Measurements from ENCODE around the gene SDK1.

SDK1 gene

DNA sequence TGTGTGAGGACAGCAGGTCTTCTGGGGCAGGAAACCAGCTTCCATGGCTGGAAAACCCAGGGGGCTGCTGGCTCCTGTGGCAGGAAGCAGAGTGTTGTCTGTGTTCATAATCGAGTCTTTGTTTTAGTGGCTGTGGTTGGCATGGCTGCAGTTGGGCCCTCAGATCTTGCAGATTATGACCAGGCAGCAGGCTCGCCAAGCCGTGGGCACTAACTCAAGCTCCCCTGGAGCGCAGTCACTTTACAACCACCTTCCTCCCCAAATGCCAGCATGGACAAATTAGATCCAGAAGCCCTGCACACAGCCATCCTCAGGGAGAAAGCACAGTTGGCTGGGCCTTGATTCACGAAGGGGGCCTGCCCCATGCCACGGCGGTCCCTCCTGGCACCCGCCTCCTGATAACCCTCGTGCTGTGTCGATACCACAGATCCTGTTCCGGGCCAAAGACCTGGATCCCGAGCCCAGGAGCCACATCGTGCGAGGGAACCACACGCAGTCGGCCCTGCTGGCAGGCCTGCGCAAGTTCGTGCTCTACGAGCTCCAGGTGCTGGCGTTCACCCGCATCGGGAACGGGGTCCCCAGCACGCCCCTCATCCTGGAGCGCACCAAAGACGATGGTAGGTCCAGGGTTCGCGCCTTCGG lies 828.5 kb downstream of the SDK1 start:
- DNase-seq = no peak

DNA sequence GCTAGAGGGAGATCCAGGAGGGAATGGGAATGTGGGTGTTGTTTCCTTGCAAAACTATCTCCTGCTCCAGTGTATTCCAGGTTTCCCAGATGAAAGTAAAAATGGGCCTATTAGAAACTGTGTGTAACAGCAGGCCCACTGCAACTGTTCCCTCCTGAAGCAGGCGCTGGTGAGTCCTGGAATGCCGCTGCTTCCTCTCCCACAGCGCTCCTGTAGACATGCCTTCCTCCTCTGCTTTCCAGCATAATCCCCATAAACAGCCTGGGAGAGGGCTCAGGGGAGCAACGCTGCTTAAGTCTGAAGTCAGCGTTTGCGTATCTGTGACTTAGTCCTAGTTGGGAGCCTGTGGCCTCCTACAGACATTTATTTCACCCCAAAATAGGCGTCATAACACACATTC lies 830.0 kb downstream of the SDK1 start:
- no peak for DNase-seq

DNA sequence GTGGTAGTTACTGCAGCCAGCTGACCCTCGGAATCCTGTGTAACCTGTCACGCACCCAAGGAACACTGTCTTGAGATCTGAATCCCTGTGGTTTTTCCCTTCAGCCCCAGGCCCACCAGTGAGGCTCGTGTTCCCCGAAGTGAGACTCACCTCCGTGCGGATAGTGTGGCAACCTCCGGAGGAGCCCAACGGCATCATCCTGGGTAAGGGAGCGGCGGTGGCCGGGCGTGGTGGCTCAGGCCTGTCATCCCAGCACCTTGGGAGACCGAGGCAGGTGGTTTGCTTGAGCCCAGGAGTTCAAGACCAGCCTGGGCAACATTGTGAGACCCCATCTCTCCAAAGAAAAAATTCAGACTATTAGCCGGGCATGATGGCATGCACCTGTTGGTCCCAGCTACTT lies 831.2 kb downstream of the SDK1 start:
- DNase-seq = no peak

DNA sequence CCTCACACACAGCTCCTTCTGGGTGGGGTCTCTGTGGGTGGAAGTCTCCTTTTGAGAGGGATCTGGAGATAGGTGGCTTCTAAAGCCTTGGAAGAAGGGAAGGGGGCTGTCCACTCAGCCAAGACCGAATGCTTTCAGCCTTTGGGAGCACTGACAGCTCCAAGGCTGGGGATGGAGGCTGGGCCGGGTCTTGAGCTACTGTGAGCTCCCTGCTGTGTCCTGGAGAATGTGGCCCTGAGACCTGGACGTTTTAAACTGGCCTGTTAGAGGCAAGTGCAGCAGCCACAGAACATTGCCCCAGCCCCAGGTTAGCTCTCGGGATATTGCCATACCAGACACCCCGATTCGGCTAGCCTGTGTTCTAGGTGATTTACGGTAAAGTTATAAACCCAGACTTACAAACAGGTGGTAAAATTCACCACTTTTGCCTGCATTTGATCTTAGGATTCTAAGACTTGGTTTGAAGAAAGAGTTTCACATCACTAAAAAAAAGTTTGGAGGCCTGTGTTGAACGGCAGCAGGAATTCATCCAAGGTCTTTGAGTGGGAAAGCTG lies 832.5 kb downstream of the SDK1 start:
- no peak for DNase-seq

DNA sequence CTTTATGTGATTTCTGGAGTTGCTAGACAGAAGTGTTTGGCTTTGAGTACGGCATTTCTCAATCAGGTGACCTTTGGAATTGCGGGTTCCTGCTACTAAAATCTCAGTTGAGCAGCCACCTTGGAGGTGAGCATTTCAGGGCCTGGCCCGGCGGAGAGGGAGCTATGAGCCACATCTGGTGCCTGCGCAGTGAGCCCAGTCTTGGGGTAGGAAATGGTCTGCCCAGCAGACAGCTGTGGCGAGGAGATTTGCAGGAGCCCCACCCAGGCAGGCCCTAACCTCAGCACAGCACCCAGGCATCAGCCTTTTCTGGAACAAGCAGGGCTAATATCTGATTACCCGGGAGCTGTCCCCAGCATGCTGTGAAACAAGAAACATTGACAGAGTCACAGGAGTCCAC lies 833.2 kb downstream of the SDK1 start:
- no peak for DNase-seq

DNA sequence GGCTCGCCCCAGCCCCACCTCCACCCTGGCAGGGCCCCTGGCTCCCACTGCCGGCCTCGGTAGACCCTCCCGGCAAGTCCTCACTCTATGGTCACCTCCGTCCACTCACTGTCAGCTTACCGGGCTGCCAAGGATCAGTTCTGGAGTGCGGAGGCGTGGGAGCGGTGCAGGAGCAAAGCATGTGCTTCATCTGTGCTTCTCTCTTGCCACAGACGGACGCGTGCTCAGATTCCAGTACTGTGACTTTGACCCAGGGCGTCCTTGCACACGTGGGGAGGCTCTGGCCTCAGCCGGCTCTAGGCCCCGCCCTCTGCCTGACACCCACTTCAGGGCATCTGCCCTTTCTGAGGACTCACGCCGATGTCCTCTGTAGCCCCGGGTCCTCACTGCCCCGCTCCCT lies 833.6 kb downstream of the SDK1 start:
- DNase-seq = no peak

DNA sequence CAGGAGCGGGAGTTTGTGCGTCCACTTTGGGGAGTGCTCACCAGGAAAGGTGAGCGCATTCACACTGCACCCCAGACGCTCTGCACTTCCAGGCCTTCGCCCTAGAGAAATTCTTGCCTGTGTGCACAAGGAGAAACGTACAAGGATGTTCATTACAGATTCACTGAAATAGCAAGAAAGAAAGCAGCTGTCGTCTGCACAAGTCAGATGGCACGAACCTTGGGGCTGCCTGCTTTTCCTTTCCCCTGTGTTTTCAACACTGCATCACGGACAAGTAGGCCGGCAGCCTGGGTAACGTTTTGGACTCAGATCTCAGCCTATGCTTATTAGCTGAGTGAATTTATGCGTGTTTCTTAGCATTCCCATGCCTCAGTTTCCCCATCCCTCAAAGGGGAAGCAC lies 834.2 kb downstream of the SDK1 start:
- no peak for DNase-seq

DNA sequence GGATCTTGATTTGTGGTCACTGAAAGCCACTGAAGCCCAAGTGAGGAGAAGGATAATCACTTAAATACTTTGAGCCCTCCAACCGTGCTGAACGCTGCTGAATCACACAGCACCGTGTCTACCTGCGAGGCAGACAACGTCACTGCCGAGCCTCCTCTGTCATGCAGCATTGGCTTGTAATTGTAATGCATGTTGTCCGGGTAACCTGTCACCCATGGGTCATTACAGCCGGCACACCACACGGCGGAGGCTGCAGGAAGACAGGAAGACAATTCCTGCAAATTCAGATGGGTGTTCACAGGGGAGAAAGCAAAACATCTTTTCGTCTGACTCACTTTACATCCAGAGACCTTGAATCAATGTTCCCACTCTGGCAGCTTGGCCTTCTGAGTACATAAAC lies 835.0 kb downstream of the SDK1 start:
- DNase-seq = no peak

DNA sequence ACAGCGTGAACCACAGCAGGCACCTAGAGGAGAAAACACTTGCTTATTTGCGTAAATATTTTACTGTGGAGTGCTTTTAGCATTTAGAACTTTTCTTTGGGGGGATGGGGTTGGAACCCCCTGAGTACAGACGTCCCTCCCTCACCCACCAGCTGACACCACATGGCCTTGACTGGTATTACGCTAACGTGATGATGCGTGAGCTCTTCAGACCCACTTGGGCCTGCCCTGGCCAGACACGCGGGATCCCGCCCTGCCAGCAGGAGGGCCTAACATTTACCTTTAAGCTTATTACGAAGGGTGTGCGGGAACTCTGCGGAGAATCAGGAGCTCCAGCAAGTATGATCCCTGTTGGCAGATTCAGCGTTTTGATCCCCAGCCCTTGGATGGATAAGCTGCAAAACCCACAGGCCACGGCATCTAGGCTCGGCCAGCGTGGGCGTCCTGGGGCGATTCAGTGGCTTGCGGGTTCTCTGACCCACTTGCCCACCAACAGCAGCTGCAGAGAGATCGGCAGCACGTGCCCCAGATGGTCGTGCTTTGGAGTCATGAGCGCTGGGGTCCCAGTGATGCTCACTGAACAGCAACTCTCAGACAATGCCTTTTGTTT lies 835.6 kb downstream of the SDK1 start:
- no peak for DNase-seq

DNA sequence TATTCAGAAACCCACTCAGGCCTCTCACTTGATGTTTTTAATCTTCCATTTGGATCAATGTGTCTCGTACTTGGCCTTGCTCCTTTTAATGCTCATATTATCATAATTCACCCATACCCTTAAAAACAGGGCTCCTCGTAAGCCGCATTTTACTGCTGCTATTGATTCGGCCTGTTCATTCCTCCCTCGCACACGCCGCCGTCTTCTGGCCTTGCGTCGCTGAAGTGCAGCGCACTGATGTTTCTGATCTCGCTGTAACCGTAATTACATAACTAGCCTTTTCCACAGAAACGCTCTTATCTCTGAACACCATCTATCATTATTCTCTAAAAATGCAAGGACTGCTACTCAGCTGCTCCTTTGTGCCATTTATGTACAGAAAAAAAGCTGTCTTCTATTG lies 836.5 kb downstream of the SDK1 start:
- no peak for DNase-seq

DNA sequence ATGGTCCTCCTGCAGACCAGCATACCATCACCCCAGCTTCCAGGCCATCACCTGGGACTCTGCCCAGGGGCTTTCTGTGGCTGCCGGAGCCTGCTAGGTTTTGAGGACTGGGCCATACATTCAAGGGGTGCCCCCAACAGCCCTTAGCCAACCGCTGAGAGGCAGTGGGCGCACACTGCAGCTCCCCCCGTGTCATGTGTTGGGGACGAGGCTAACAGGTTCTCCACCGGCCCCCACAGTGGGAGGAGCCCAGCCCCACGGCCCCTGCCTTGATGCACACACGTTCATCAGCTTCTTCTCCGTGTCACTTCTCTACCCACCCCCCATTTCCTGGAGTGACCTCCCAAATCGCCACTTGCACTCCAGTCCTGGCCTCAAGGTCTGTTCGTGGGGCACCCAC lies 837.8 kb downstream of the SDK1 start:
- DNase-seq = no peak

DNA sequence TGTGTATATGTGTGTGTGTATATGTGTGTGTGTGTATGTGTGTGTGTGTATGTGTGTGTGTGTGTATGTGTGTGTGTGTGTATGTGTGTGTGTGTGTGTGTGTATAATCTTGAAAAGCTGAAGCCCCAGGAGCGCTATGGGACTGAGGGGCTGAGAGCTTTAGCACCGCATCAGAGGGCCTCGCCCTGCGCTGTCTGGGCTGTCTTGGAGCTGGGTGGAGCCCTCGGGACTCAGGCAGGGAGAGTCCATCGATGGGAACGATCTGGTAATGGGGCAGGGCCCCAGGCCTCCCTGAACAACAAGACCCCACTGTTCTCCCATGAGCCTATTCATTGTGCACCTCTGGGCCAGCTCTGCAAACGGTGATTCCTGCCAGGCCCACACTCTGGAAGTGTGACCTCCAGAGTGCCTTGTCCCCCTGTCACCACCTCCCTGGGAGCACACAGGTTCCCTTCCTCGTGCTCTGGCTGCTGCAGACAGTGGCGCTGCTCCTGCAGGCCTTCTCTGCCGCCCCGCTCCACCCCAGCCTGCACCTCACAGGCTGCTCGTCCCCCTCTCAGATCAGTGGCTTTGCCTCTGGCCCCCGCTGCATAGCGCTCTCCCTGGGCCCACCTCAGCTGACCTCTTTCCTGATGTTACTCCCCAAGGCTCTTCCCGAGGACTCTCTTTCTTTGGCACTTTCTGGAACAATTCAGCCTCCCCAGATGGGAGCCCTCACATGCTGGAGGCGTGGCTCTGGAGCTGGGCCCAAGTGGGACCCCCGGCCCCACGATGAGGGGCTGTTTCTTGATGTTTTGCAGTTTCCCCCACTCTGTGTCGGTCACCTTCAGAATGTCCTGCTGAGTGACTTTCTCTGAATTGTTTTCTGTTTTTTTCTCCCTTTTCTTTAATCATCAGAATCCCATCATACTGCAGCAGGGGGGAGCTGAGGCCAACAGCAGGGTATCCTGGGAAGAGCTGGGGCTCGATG lies 838.9 kb downstream of the SDK1 start:
- no peak for DNase-seq

DNA sequence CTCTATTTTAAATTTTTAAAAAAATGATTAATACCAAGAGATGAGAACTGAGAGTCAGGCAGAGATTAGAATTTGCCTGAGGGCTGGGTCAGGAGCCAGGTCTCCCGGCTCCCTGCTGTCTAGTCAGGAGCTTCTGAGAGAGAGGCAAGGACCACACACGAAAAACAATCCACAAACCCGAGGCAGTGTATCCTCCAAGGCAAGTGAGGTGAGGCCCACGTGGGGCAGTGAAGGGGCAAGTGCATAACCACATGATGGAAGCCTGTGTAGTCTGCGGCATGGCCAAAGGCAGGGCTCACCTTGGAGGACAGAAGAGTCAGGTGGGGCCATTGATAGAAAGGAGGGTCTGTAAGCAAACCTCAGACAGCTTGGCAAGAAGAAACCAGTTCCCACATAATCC lies 839.9 kb downstream of the SDK1 start:
- no peak for DNase-seq

DNA sequence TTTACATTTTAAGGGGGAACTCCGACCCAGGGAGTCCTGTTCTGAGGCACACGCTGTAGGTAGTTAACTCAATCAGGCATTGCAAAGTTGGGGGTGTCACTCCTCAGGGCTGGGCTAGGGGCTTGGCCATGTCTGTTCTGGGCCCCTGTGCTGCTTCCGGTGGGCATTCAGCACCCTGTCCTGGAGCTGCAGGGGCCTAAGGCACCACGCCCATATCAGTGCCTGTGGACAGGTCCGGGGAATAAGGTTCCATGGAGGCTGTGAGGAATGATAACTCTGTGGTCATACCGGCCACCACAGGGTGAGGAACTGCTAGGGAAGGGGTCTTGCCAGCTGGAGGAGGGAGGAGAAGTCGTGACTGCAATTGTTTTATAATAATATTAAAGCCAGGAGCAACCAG lies 842.0 kb downstream of the SDK1 start:
- no peak for DNase-seq

DNA sequence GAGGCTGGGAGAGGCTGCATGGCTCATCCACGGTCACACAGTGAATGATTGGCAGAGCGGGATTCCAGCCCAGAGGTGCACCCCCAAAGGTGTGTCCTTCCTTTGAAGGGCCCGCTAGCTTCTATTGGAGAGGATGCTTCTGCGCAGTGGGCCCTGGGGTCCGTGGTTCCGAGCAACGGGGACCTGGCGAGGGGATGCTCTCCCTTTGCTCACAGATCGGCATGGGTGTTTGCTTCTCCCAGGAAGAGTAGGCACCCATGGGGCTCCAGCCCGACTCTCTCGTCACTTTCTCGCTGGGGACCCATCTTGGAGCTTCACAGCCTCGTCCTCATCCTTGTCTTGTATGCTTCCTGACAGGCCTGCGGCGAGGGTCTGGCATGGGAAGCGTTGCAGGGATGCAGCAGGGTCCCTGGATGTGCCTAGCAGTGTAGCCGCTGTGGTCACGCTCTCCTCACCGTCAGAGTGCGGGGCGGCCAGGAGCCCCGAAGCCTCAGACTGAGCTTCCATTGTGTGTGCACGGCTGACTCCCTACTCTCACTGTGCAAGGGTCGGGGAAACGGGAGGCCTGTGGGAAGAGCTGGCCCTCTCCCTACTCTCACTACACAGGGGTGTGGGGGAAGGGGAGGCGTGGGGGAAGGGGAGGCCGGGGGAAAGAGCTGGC lies 842.6 kb downstream of the SDK1 start:
- DNase-seq = no peak

DNA sequence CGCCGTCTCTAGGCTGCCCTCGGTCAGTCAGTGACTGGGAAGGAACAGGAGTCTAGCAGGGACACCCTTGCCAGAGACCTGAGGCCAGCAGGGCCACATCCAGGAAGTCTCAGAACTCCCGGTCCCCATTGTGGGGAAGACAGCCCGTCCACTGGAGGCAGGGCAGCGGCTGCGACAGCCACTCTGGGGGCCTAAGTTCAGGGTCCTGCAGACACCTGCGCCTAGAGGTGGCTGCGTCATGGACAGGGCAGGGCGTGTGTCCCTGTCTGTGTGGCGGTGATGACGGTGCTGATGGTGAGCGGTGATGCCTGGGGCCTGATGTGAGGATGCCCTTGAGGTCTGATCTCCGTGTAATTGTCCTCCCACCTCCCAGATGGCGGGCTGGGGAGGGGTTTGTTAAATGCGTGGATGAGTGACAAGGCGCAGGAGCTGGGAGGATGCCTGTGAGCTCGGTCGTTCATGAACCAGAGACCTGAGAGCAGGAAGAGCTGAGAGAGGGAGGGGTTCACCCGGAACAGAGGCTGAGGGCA lies 843.2 kb downstream of the SDK1 start:
- DNase-seq = no peak

DNA sequence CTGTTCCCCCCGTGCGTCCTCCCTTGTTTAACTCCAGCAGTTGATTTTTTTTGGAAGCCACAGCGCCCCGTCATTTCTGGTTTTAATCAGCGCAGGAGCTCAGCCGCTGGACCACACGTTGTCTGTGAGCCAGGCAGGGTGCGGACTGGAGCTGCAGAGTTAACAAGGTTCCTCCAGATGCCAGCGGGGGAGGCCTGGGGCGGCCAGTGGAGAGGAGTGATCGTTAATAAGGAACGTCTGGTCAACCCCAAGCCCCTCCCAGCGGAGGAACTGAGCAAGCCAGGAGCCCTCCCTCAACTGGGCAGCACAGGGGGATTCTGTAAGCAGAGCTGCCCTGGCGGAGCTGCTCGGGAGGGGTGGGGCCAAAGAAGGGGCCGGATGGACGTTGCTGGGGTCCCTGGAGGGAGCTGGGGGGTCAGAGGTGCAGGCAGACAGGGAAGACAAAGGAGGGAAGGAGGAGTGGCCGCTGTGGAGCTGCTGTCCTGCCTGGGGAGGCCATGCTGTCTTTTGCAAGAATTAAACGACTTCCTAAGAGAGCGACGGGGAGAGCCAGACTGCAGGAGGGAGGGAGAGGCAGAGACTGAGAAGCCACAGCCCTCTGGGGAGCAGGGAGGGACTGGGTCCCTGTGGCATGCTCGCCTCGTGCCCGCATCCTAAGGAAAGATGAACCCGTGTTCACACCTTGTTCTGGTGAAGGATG lies 843.9 kb downstream of the SDK1 start:
- DNase-seq = no peak

DNA sequence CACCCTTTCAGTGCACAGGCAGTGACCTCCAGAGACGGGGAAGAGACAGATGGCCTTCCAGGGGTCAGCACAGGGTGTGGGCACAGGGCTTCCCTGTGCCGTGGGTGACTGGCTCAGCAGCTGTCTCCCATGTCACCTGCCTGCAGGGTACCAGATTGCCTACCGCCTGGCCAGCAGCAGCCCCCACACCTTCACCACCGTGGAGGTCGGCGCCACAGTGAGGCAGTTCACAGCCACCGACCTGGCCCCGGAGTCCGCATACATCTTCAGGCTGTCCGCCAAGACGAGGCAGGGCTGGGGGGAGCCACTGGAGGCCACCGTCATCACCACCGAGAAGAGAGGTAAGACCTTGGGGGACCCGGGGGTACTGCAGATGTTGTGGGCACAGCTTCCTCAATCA lies 844.5 kb downstream of the SDK1 start:
- DNase-seq = no peak

DNA sequence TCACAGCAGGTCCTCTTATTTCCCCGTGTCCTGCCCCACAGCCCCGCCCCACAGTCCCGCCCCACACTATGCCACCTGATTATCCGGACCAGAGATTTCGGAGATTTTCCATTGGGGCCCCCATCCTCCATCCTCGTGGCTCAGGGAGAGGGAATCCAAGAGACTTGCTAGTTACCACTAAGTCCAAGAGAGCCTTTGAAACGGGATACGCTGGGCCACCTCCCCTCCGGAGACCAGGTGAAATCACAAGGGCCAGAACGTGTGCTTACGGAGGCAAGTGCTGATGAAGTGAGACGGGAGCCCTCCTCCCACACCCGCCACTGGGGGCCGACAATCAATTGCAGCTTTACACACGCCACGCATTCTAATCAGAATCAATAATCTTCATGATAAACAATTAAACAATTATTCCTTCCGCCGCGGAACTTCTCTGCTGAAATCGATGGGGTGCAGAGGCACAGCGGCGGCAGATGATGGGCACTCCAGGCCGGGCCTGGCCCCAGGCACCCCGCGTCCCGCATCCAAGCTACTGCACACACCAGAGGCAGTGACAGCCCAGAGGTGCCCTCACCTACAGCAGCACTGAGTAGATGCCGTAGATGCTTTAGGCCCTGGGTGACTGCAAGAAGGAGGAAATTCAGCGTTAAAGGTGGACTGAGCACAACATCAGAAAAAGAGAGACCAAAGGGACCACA lies 847.0 kb downstream of the SDK1 start:
- no peak for DNase-seq

DNA sequence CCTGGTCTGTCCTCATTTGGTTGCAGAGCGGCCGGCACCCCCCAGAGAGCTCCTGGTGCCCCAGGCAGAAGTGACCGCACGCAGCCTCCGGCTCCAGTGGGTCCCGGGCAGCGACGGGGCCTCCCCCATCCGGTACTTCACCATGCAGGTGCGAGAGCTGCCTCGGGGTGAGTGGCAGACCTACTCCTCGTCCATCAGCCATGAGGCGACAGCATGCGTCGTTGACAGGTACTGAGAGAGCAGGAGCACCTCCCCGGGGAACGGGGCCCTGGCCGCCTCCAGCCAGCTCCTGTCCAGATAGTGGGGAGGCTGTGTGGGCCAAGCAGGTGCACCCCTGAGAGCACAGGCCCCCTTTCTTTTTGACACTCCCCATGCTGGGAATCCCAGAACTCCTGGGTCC lies 848.2 kb downstream of the SDK1 start:
- no peak for DNase-seq

DNA sequence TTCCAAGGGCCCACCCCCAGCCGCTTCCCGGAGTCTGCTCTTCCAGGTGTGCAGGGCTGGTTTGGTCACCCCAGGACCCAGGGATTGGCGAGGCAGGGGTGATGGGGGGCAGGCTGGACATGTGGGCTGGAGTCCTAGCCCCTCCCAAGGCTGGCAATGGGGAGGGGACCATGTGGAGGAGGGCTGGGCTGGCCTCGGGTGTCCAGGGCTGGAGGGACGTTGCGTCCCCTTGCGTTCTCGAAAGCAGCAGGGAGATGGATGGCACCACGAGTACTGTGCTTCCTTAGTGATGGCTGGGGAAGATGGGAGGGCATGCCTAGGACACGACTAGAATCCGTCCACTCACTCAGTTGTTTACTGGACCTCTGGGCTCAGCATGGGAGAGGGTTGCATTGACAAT lies 848.6 kb downstream of the SDK1 start:
- DNase-seq = no peak

DNA sequence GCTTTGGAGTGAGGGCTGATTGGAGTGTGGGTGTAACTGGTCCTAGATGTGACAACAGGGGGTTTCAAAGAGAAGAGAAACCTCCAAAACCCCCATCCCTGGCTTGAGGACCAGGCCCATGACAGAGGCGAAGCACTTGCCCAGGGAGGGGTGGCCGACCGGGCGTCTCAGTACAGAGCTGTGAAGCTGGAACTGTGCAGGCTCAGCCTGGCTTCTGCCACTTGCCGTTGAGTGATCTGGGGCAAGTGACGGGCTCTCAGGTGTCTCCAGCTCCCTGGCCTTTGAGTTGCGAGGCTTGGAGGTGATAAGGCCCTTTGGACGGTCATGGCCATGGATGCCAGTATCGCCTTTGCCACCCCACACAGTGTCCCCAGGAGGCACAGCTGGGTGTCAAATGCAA lies 849.7 kb downstream of the SDK1 start:
- no peak for DNase-seq
